ENCODE data around the gene PLCG1. TPM values are rescaled to one million over a fixed set of nuclear protein-coding genes. Genes with fewer than 3 reads are reported as not detected.

PLCG1 gene
- total and polyA plus RNA-seq, 8 donors, result 64.9 to 251 (median 202) TPM

- H3K4me3 ChIP-seq, result peak overlapping the region; percentile 82 to 88
Measured at GRCh38 chr20:41135888-41136679, 1.3 kb upstream of the PLCG1 start.

GRCh38 chr20:41137614-41138474 is 501 bp downstream of the PLCG1 start:
- H3K36me3 ChIP-seq, result no peaks in the 10 kb centered on the region
- peaks cover 0 to 33% of the 10 kb centered on the region in 2 donors for H3K27me3 ChIP-seq
- peak overlapping the region; percentile 82 to 88 for H3K4me3 ChIP-seq
- no peaks in the 10 kb centered on the region for H3K9me3 ChIP-seq
- H3K27ac ChIP-seq, result peak overlapping the region; percentile 92 to 96
- DNase-seq (peak; percentile 71 to 89 (median 82)), ATAC-seq (peak; percentile 29)
- H3K4me1 ChIP-seq, result peaks cover 27 to 58% of the 10 kb centered on the region in 2 donors
- TF ChIP-seq CTCF (IDR thresholded peaks at IDR 0.05), result no peak
- intact Hi-C loops (cut with DNase I), result no loop called here

More at GRCh38 chr20:41135888-41136679, 1.3 kb upstream of the PLCG1 start:
- DNase-seq (no peak), ATAC-seq (no peak)
- no peaks in the 10 kb centered on the region for H3K36me3 ChIP-seq
- TF ChIP-seq CTCF (IDR thresholded peaks at IDR 0.05), result no peak
- H3K4me1 ChIP-seq, result peaks cover 18 to 41% of the 10 kb centered on the region in 2 donors
- no peaks in the 10 kb centered on the region for H3K9me3 ChIP-seq
- peaks cover 0 to 33% of the 10 kb centered on the region in 2 donors for H3K27me3 ChIP-seq
- peak overlapping the region; percentile 92 to 96 for H3K27ac ChIP-seq
- intact Hi-C loops (cut with DNase I), result no loop called here

- peak overlapping the region; percentile 82 to 88 for H3K4me3 ChIP-seq
- intact Hi-C loops (cut with DNase I), result no loop called here
- DNase-seq, result peak in 1 of 4 donors; percentile 18
- H3K27ac ChIP-seq, result peak overlapping the region; percentile 92 to 96
- ATAC-seq, result no peak
- TF ChIP-seq CTCF (IDR thresholded peaks at IDR 0.05), result no peak
- peaks cover 33 to 66% of the 10 kb centered on the region in 2 donors for H3K4me1 ChIP-seq
- H3K9me3 ChIP-seq, result no peaks in the 10 kb centered on the region
- H3K27me3 ChIP-seq, result peaks cover 0 to 33% of the 10 kb centered on the region in 2 donors
- no peaks in the 10 kb centered on the region for H3K36me3 ChIP-seq
Measured at GRCh38 chr20:41138475-41139226, 1.3 kb downstream of the PLCG1 start.

GRCh38 chr20:41139227-41140093 is 2.1 kb downstream of the PLCG1 start:
- no peak for ATAC-seq
- intact Hi-C loops (cut with DNase I), result no loop called here
- Histone ChIP-seq H3K4me1 (peaks cover 33 to 74% of the 10 kb centered on the region in 2 donors), H3K27me3 (peaks cover 0 to 33% of the 10 kb centered on the region in 2 donors), H3K4me3 (peak overlapping the region; percentile 82 to 88), H3K9me3 (no peaks in the 10 kb centered on the region), H3K27ac (peak overlapping the region; percentile 92 to 96), H3K36me3 (no peaks in the 10 kb centered on the region)
- DNase-seq, result peak in 1 of 4 donors; percentile 5
- TF ChIP-seq CTCF (IDR thresholded peaks at IDR 0.05), result no peak
